ENCODE results near the gene OSTM1. TPM values are rescaled to one million over a fixed set of nuclear protein-coding genes. Genes with fewer than 3 reads are reported as not detected.

Gene OSTM1
- total RNA-seq, 4 donors from 2014 or later: 26.3 to 327 (median 58.4) TPM

GRCh38 chr6:108120311-108120710 is 45.8 kb upstream of the OSTM1 start:
- in situ Hi-C loops (cut with MboI; ENCODE audit: low pct_ligation_motif_present in 1 of 4, low pct_unique_long_range_greater_than_20kb in 1 of 4, low sequenced_read_pairs in 3 of 4): loop anchor here in 1 of 4 donors (25.0 kb wide), 1 partner anchor 367 kb away; no protein-coding TSS in a partner anchor
- H3K4me3 ChIP-seq: no peak overlapping the region
- peaks cover 99% of the 10 kb centered on the region for H3K27me3 ChIP-seq
- H3K36me3 ChIP-seq: no peaks in the 10 kb centered on the region
- TF ChIP-seq POLR2A (IDR thresholded peaks at IDR 0.05) (no peak), EP300 (IDR thresholded peaks at IDR 0.05; ENCODE audit: low read depth) (no peak)
- intact Hi-C loops (cut with DNase I; ENCODE audit: low total_unique reads): no loop called here
- peaks cover 17 to 35% (median 28%) of the 10 kb centered on the region in 4 donors for H3K4me1 ChIP-seq
- no peak for DNase-seq
- 79 to 80% methylated on average over 7 to 12 of the region's 12 CpGs for WGBS, 2 donors (ENCODE audit: low coverage in 1 of 2)
- H3K27ac ChIP-seq: no peak overlapping the region
- no peaks in the 10 kb centered on the region for H3K9me3 ChIP-seq

GRCh38 chr6:108119769-108120141 is 45.2 kb upstream of the OSTM1 start:
- in situ Hi-C loops (cut with MboI; ENCODE audit: low pct_ligation_motif_present in 1 of 4, low pct_unique_long_range_greater_than_20kb in 1 of 4, low sequenced_read_pairs in 3 of 4): loop anchor here (10.0 to 25.0 kb wide), 3 partner anchors 368 to 405 kb away; no protein-coding TSS in a partner anchor
- no peaks in the 10 kb centered on the region for H3K9me3 ChIP-seq
- H3K36me3 ChIP-seq: no peaks in the 10 kb centered on the region
- WGBS, 2 donors (ENCODE audit: low coverage in 1 of 2): 48 to 67% methylated on average over 4 to 22 of the region's 24 CpGs
- intact Hi-C loops (cut with DNase I; ENCODE audit: low total_unique reads): loop anchor here (10.0 kb wide), 1 partner anchor 375 kb away; no protein-coding TSS in a partner anchor
- peaks cover 99% of the 10 kb centered on the region for H3K27me3 ChIP-seq
- TF ChIP-seq POLR2A (IDR thresholded peaks at IDR 0.05): no peak
- no peak overlapping the region for H3K27ac ChIP-seq
- H3K4me1 ChIP-seq: peaks cover 20 to 40% (median 34%) of the 10 kb centered on the region in 4 donors
- H3K4me3 ChIP-seq: no peak overlapping the region
- no peak for DNase-seq

GRCh38 chr6:108118810-108119768 is 44.5 kb upstream of the OSTM1 start:
- intact Hi-C loops (cut with DNase I; ENCODE audit: low total_unique reads): loop anchor here (10.0 kb wide), 1 partner anchor 376 kb away; no protein-coding TSS in a partner anchor
- Histone ChIP-seq H3K9me3 (no peaks in the 10 kb centered on the region), H3K4me1 (peaks cover 27 to 47% (median 39%) of the 10 kb centered on the region in 4 donors), H3K27me3 (peaks cover 99% of the 10 kb centered on the region), H3K27ac (no peak overlapping the region), H3K4me3 (peak overlapping the region in 3 of 4 donors; percentile 2 to 71 (median 17)), H3K36me3 (no peaks in the 10 kb centered on the region)
- 3 to 4% methylated on average over 16 to 64 of the region's 67 CpGs for WGBS, 2 donors (ENCODE audit: low coverage in 1 of 2)
- TF ChIP-seq POLR2AphosphoS5 (IDR thresholded peaks at IDR 0.05) (peak in 1 of 3 donors; percentile 19), EP300 (IDR thresholded peaks at IDR 0.05; ENCODE audit: low read depth) (no peak), POLR2A (IDR thresholded peaks at IDR 0.05) (no peak), CTCF (IDR thresholded peaks at IDR 0.05) (no peak)
- no peak for DNase-seq
- in situ Hi-C loops (cut with MboI; ENCODE audit: low pct_ligation_motif_present in 1 of 4, low pct_unique_long_range_greater_than_20kb in 1 of 4, low sequenced_read_pairs in 3 of 4): loop anchor here (10.0 to 25.0 kb wide), 3 partner anchors 368 to 406 kb away; no protein-coding TSS in a partner anchor

- Histone ChIP-seq H3K36me3 (no peaks in the 10 kb centered on the region), H3K9me3 (no peaks in the 10 kb centered on the region), H3K4me3 (peak overlapping the region in 3 of 4 donors; percentile 44 to 71 (median 48)), H3K4me1 (peaks cover 27 to 54% (median 46%) of the 10 kb centered on the region in 4 donors), H3K27ac (no peak overlapping the region), H3K27me3 (peaks cover 99% of the 10 kb centered on the region)
- TF ChIP-seq POLR2AphosphoS5 (IDR thresholded peaks at IDR 0.05): no peak
- TF ChIP-seq EP300 (IDR thresholded peaks at IDR 0.05; ENCODE audit: low read depth): no peak
- no peak for TF ChIP-seq CTCF (IDR thresholded peaks at IDR 0.05)
- TF ChIP-seq POLR2A (IDR thresholded peaks at IDR 0.05): no peak
- DNase-seq: no peak
- intact Hi-C loops (cut with DNase I; ENCODE audit: low total_unique reads): loop anchor here (10.0 kb wide), 1 partner anchor 376 kb away; no protein-coding TSS in a partner anchor
- WGBS, 2 donors (ENCODE audit: low coverage in 1 of 2): 1% methylated on average over 30 of the region's 45 CpGs; no CpG with 5 or more reads in 1 of the 2 donors
- in situ Hi-C loops (cut with MboI; ENCODE audit: low pct_ligation_motif_present in 1 of 4, low pct_unique_long_range_greater_than_20kb in 1 of 4, low sequenced_read_pairs in 3 of 4): loop anchor here (10.0 to 25.0 kb wide), 3 partner anchors 369 to 406 kb away; no protein-coding TSS in a partner anchor
Measured at GRCh38 chr6:108118359-108118724, 43.8 kb upstream of the OSTM1 start.

Measured in transverse colon (tissue), 4 donors.